Lung (tissue), 12 donors: ENCODE measurements around the gene CDC42EP4. TPM values are rescaled to one million over a fixed set of nuclear protein-coding genes. Genes with fewer than 3 reads are reported as not detected.

Experiments
- ATAC-seq: fragments of 200-7000 bp; cut with Tn5 transposase; one replicate; pipeline ENCODE4 v1.9.1; 2020; ENCODE audit warnings: moderate number of reproducible peaks; ENCODE audit not compliant: insufficient read depth, low FRiP score
- DNase-seq, 3 donors: peaks; one replicate each; pipeline ENCODE4 v3.0.0-alpha.2; 2013 to 2017
- H3K27ac ChIP-seq, 2 donors: one replicate each; pipeline ENCODE4 v1.5.1; 2013; ENCODE audit warnings: mild to moderate bottlenecking in 2 of 2, moderate library complexity in 2 of 2, control low read depth in 1 of 2, inconsistent platforms in 1 of 2, low read depth in 1 of 2, low read length in 1 of 2
- H3K27me3 ChIP-seq, 3 donors: one replicate each; pipeline ENCODE4 v1.5.1; 2013; ENCODE audit warnings: low read length in 2 of 3; ENCODE audit not compliant: control insufficient read depth in 3 of 3, insufficient read depth in 3 of 3
- H3K36me3 ChIP-seq, 4 donors: one replicate each; pipeline ENCODE4 v1.5.1; 2013; ENCODE audit warnings: low read length in 4 of 4, mild to moderate bottlenecking in 1 of 4, moderate library complexity in 1 of 4; ENCODE audit not compliant: control insufficient read depth in 4 of 4, insufficient read depth in 4 of 4
- H3K4me1 ChIP-seq, 5 donors: one replicate each; pipeline ENCODE4 v1.5.1; 2013; ENCODE audit warnings: low read length in 5 of 5, mild to moderate bottlenecking in 2 of 5, moderate library complexity in 1 of 5; ENCODE audit not compliant: control insufficient read depth in 5 of 5, insufficient read depth in 5 of 5
- H3K4me3 ChIP-seq: one replicate; pipeline ENCODE4 v1.5.1; 2013; ENCODE audit warnings: mild to moderate bottlenecking, control low read depth, moderate library complexity
- H3K9ac ChIP-seq, 2 donors: one replicate each; pipeline ENCODE4 v1.5.1; 2013; ENCODE audit warnings: low read length in 2 of 2, control low read depth in 1 of 2; ENCODE audit not compliant: insufficient read depth in 1 of 2
- H3K9me3 ChIP-seq, 4 donors: one replicate each; pipeline ENCODE4 v1.5.1; 2013; ENCODE audit warnings: low read length in 3 of 4, mild to moderate bottlenecking in 1 of 4, moderate library complexity in 1 of 4; ENCODE audit not compliant: control insufficient read depth in 4 of 4, insufficient read depth in 3 of 4
- WGBS, 2 donors: extraction: QIAGEN DNeasy Blood & Tissue Kit; methylation state at CpG; one replicate each; pipeline ENCODE4 v1.1.7; 2013; 5-methylcytosine and 5-hydroxymethylcytosine counted together
- polyA plus RNA-seq, 2 donors: library from polyadenylated mRNA; stranded (reverse); fragments of 200-250 nt; gene quantifications; one replicate each; pipeline ENCODE4 v1.2.1, GENCODE V29; 2013
- total RNA-seq, 2 donors: library from RNA; depleted of rRNA in 1 of 2; stranded (reverse); fragments of >200 nt in 1 of 2; gene quantifications; one replicate each; pipeline ENCODE4 v1.2.1, GENCODE V29; 2014 to 2021
- TF ChIP-seq, protein P1 (sequence below): IDR thresholded peaks from 2 replicates; pipeline ENCODE4 v1.5.1; 2012; ENCODE audit warnings: mild to moderate bottlenecking; ENCODE audit errors: control extremely low read depth, extremely low read depth
- donor health status: control.
- donor health status: control.
- donor health status: Bipolar disorder and iron deficiency.
- donor health status: healthy.
- donor health status: DM: yes; HTN: yes; CAD: no.

The CDC42EP4 gene
- total and polyA plus RNA-seq, 4 donors, result 18.6 to 56.2 (median 52.1) TPM

DNA sequence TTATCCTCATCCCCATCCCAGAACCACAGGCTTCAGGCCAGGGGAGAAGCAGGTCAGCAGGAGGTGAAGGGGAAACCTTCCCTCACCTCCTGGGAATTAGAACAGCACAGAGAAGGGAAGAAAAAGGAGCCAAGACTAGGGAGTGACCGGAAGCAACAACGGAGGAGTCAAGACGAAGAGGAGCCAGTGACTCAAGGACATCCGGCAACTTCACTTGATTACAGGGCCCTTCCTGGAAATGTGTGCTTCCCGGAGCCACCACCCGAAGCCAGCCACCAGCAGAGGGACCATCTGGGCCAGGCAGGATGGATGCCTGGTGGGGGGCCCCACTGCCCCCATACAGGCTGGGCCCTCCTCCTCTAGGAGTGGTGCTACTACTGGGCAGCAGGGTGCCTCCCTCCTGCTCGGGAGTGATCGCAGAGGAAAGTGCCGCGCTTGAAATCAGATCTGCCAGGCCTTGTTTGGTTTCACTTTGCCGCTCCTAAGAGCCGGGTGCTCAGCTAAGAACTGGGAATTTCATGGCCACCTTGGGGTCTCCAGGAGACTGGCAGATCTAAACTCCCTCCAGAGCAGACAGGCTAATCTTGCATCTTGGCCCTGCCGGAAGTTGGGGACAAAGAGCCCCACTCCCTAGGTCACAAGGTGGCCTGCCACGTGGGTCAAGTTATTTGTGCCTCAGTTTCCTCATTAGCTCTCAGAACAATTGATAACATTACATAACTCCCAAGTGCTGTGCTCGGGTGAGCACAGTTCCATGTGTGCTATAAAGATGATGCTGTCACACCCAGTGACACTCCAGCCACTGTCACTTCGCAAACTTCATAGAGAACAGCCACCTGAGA, 6.6 kb downstream of the CDC42EP4 start:
- Histone ChIP-seq H3K4me1 (peaks cover 28 to 67% (median 31%) of the 10 kb centered on the region in 5 donors), H3K36me3 (peaks cover 0 to 15% (median 7%) of the 10 kb centered on the region in 4 donors), H3K27me3 (no peaks in the 10 kb centered on the region), H3K4me3 (no peak overlapping the region), H3K27ac (peak overlapping the region; percentile 74 to 89), H3K9me3 (no peaks in the 10 kb centered on the region), H3K9ac (peak overlapping the region in 1 of 2 donors; percentile 16)
- TF ChIP-seq, protein P1, sequence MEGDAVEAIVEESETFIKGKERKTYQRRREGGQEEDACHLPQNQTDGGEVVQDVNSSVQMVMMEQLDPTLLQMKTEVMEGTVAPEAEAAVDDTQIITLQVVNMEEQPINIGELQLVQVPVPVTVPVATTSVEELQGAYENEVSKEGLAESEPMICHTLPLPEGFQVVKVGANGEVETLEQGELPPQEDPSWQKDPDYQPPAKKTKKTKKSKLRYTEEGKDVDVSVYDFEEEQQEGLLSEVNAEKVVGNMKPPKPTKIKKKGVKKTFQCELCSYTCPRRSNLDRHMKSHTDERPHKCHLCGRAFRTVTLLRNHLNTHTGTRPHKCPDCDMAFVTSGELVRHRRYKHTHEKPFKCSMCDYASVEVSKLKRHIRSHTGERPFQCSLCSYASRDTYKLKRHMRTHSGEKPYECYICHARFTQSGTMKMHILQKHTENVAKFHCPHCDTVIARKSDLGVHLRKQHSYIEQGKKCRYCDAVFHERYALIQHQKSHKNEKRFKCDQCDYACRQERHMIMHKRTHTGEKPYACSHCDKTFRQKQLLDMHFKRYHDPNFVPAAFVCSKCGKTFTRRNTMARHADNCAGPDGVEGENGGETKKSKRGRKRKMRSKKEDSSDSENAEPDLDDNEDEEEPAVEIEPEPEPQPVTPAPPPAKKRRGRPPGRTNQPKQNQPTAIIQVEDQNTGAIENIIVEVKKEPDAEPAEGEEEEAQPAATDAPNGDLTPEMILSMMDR, result no peak
- DNase-seq, result peak; percentile 77 to 83 (median 78)
- 18 to 20% methylated on average over 16 of the region's 16 CpGs for WGBS, 2 donors
- ATAC-seq, result peak; percentile 64

DNA sequence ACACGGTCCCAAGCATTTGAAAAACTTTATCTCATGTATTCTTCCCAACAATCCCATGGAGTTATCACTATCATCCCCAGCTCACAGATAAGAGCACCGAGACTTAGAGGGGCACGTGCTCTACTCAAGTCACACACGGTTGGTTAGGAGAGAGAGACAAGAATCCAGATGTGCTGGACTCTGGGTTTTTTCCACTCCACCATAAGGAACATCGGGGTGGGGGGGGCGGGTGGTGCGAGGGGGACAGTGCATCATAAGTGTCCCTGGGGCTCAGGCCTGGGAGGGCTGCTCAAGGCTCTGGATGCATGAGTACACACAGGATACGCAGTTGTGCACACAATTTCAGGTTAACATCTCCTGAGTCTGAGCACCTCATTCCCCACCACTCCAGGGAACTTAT, 7.4 kb downstream of the CDC42EP4 start:
- DNase-seq, result no peak
- H3K4me3 ChIP-seq, result no peak overlapping the region
- 55 to 57% methylated on average over 8 of the region's 8 CpGs for WGBS, 2 donors
- H3K9me3 ChIP-seq, result no peaks in the 10 kb centered on the region
- TF ChIP-seq, protein P1, result no peak
- H3K4me1 ChIP-seq, result peaks cover 31 to 70% (median 36%) of the 10 kb centered on the region in 5 donors
- H3K27me3 ChIP-seq, result no peaks in the 10 kb centered on the region
- H3K9ac ChIP-seq, result peak overlapping the region in 1 of 2 donors; percentile 16
- H3K27ac ChIP-seq, result peak overlapping the region; percentile 74 to 89
- ATAC-seq, result no peak
- peaks cover 0 to 12% (median 6%) of the 10 kb centered on the region in 4 donors for H3K36me3 ChIP-seq

DNA sequence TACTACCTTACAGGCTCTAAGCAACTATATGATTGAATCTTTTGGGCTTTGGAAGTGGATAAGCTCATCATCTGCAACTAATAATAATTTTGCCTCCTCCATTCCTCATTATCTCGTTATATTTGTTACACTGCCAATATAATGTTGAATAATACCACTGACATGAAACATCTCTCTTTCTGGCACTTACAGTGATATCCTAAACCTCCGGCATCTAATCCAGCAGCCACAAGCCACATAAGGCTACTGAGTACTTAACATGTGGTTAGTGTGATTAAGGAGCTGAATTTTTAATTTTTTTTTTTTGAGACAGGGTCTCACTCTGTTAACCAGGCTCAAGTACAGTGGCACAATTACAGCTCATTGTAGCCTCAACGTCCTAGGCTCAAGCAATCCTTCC, 9.6 kb downstream of the CDC42EP4 start:
- no peak overlapping the region for H3K4me3 ChIP-seq
- TF ChIP-seq, protein P1, result no peak
- no peak for ATAC-seq
- no peak for DNase-seq
- H3K9ac ChIP-seq, result no peak overlapping the region
- peaks cover 35 to 58% (median 41%) of the 10 kb centered on the region in 5 donors for H3K4me1 ChIP-seq
- no peaks in the 10 kb centered on the region for H3K27me3 ChIP-seq
- H3K9me3 ChIP-seq, result no peaks in the 10 kb centered on the region
- H3K27ac ChIP-seq, result no peak overlapping the region
- peaks cover 0 to 10% (median 5%) of the 10 kb centered on the region in 4 donors for H3K36me3 ChIP-seq
- WGBS, 2 donors, result 65 to 87% methylated on average over 3 of the region's 3 CpGs
